Endothelial cell of umbilical vein (primary cell): ENCODE results near the gene LUZP2. TPM values are rescaled to one million over a fixed set of nuclear protein-coding genes. Genes with fewer than 3 reads are reported as not detected.

Source experiments
- BruUV-seq: library from RNA; stranded (reverse); fragments of 400-500 nt; replicated peaks from 2 replicates; lab custom pipeline; 2021; lab: Mats Ljungman, UMichigan
- CTCF ChIA-PET: fragments of 300-600, 350-600 bp; sonication (Branson Sonifier 250); formaldehyde crosslinking; loops from one replicate; lab custom pipeline; 2021; ENCODE audit warnings: antibody characterized with exemption, inconsistent platforms; lab: Charles Lee
- POLR2A ChIA-PET: fragments of 300-600, 350-600 bp; sonication (Branson Sonifier 250); formaldehyde crosslinking; loops from one replicate; lab custom pipeline; 2021; ENCODE audit warnings: antibody characterized with exemption, inconsistent platforms; lab: Charles Lee
- DNase-seq: peaks from one replicate; pipeline ENCODE4 v3.0.0-alpha.2; 2011; ENCODE audit warnings: low read depth, low spot score
- FAIRE-seq: peaks from 2 replicates; lab custom pipeline; 2011; peaks lifted over from hg19 to GRCh38; lab: Jason Lieb, UNC
- H2AFZ ChIP-seq: 2 replicates; pipeline ENCODE4 v1.6.0; 2012; ENCODE audit warnings: low read depth, low read length, control low read depth, inconsistent platforms
- H3K27ac ChIP-seq: 2 replicates; pipeline ENCODE4 v1.5.1; 2011; ENCODE audit warnings: low read depth, mild to moderate bottlenecking, control low read depth, low read length, moderate library complexity; ENCODE audit not compliant: insufficient read depth
- H3K27me3 ChIP-seq, 2 experiments: 2 replicates each; pipeline versions ENCODE4 v1.6.0 to v1.6.1; 2011; ENCODE audit warnings: low read length in 2 of 2, mixed read lengths in 1 of 2; ENCODE audit not compliant: control insufficient read depth in 2 of 2, insufficient read depth in 2 of 2
- H3K36me3 ChIP-seq, 2 experiments: 2 replicates in 1 of 2; 3 replicates in 1 of 2; pipeline ENCODE4 v1.5.1; 2011; ENCODE audit warnings: low read length in 2 of 2, mild to moderate bottlenecking in 1 of 2, moderate library complexity in 1 of 2; ENCODE audit not compliant: control insufficient read depth in 2 of 2, insufficient read depth in 2 of 2; ENCODE audit errors: extremely low read depth in 1 of 2
- H3K4me1 ChIP-seq: 3 replicates; pipeline ENCODE4 v1.5.1; 2011; ENCODE audit warnings: mild to moderate bottlenecking, low read length; ENCODE audit not compliant: control insufficient read depth, insufficient read depth; ENCODE audit errors: extremely low read depth
- H3K4me2 ChIP-seq: 2 replicates; pipeline ENCODE4 v1.6.1; 2011; ENCODE audit warnings: low read length, control low read depth, mixed read lengths; ENCODE audit not compliant: insufficient read depth
- H3K4me3 ChIP-seq, 3 experiments: fragments of 200-600 bp in 1 of 3; sonication (generic), shearing (Covaris generic) in 1 of 3; replicated peaks in 1 of 3; 2 replicates each; pipeline ENCODE4 v1.5.1; 2011 to 2016; ENCODE audit warnings: control low read depth in 3 of 3, low read length in 3 of 3, mild to moderate bottlenecking in 2 of 3, inconsistent platforms in 1 of 3, low read depth in 1 of 3, moderate library complexity in 1 of 3; ENCODE audit not compliant: insufficient read depth in 1 of 3
- H3K79me2 ChIP-seq: 2 replicates; pipeline ENCODE4 v1.6.0; 2012; ENCODE audit warnings: low read length, inconsistent platforms; ENCODE audit not compliant: control insufficient read depth, insufficient read depth
- H3K9ac ChIP-seq: replicated peaks from 2 replicates; pipeline ENCODE3; 2011; ENCODE audit warnings: low read length, control low read depth; ENCODE audit not compliant: insufficient read depth; ENCODE audit errors: extremely low read depth
- H3K9me1 ChIP-seq: replicated peaks from 3 replicates; pipeline ENCODE4 v1.6.0; 2011; ENCODE audit warnings: mild to moderate bottlenecking, low read length; ENCODE audit not compliant: control insufficient read depth, insufficient read depth; ENCODE audit errors: extremely low read depth
- H3K9me3 ChIP-seq: replicated peaks from 2 replicates; pipeline ENCODE4 v1.5.1; 2012; ENCODE audit warnings: low read length, inconsistent platforms; ENCODE audit not compliant: control insufficient read depth, insufficient read depth
- H4K20me1 ChIP-seq: replicated peaks from 2 replicates; pipeline ENCODE3; 2011; ENCODE audit warnings: mild to moderate bottlenecking, low read length; ENCODE audit not compliant: control insufficient read depth, insufficient read depth; ENCODE audit errors: extremely low read depth
- CTCF ChIP-seq, 2 donors: IDR thresholded peaks; 1 replicate in 1 of 2; 2 replicates in 1 of 2; pipeline ENCODE4 v1.5.1; 2011; ENCODE audit warnings: low read length in 2 of 2, mild to moderate bottlenecking in 2 of 2, moderate library complexity in 2 of 2, control low read depth in 1 of 2, inconsistent platforms in 1 of 2, low read depth in 1 of 2; ENCODE audit not compliant: insufficient read depth in 1 of 2; ENCODE audit errors: extremely low read depth in 1 of 2
- EZH2 ChIP-seq: IDR thresholded peaks from 2 replicates; pipeline ENCODE4 v1.6.1; 2012; ENCODE audit warnings: borderline replicate concordance, low read depth, mild to moderate bottlenecking, moderate library complexity, low read length, inconsistent platforms; ENCODE audit not compliant: severe bottlenecking
- FOS ChIP-seq: IDR thresholded peaks from 2 replicates; pipeline ENCODE4 v1.6.1; 2011; ENCODE audit warnings: mild to moderate bottlenecking, low read length, moderate library complexity, borderline replicate concordance; ENCODE audit not compliant: insufficient read depth
- GATA2 ChIP-seq: IDR thresholded peaks from 2 replicates; pipeline ENCODE4 v1.7.0; 2011; ENCODE audit warnings: low read depth, mild to moderate bottlenecking, moderate library complexity, mixed read lengths, low read length; ENCODE audit not compliant: insufficient read length, insufficient read depth
- JUN ChIP-seq: IDR thresholded peaks from 2 replicates; pipeline ENCODE4 v1.6.1; 2011; ENCODE audit warnings: borderline replicate concordance, low read depth; ENCODE audit not compliant: insufficient read length, insufficient read depth
- MYC ChIP-seq: IDR thresholded peaks from one replicate; pipeline ENCODE4 v1.6.1; 2011; ENCODE audit warnings: mild to moderate bottlenecking, low read depth, low read length
- POLR2A ChIP-seq: IDR thresholded peaks from 2 replicates; pipeline ENCODE4 v1.6.1; 2012; ENCODE audit warnings: low read depth, mild to moderate bottlenecking, control low read depth, low read length
- POLR2AphosphoS5 ChIP-seq: IDR thresholded peaks from 2 replicates; pipeline ENCODE4 v1.6.1; 2012; ENCODE audit warnings: low read depth, mild to moderate bottlenecking, control low read depth, low read length, moderate library complexity; ENCODE audit not compliant: insufficient read depth
- dilution Hi-C: fragments of 300-500 bp; cut with MboI; formaldehyde crosslinking; loops from one replicate; pipeline ENCODE4 v1.15.0; 2019; ENCODE audit warnings: low sequenced_read_pairs; ENCODE audit not compliant: extremely low pct_ligation_motif_present
- intact Hi-C: fragments of 100-400 bp; cut with micrococcal nuclease; formaldehyde crosslinking; loops from one replicate; pipeline ENCODE4 v1.10.0; 2022
- polyA plus RNA-seq, 4 experiments: library from polyadenylated mRNA; depleted of rRNA in 3 of 4; stranded (reverse) in 3 of 4; unstranded in 1 of 4; fragments of >200 nt; gene quantifications; 2 replicates each; pipeline versions ENCODE4 v1.2.1 to v1.2.3, GENCODE V29; 2011 to 2012; ENCODE audit warnings: missing spikeins in 1 of 4
- total RNA-seq: library from RNA; stranded (reverse); gene quantifications from 2 replicates; pipeline ENCODE4 v1.2.3, GENCODE V29; 2021

Gene LUZP2
- total and polyA plus RNA-seq, 2 donors (not counting 3 experiments of a cell fraction or from before 2014, with no cell fraction given), result 0.07 TPM; not detected in 1

DNA sequence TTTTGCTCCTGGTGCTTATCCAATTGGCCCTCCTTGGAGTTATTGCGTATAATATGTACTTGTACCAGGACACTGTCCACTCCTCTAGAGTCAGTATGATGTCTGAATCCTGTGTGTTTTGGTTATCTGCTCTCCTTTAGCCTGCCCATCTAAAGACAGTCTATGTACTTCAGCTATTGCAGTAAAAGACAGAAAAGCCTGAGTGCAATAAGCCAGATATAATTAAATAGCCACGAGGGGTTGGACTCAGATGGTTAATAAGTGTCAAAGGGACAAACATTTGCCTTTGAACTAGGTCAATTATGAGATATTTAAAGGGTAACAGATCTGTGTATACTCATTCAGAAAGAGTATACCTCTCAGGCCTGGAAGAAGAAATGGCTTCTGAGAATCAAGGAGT is 406.7 kb downstream of the LUZP2 start:
- Histone ChIP-seq H3K79me2 (no peaks in the 10 kb centered on the region), H2AFZ (no peak overlapping the region), H3K9me1 (no peaks in the 10 kb centered on the region), H3K9ac (no peak overlapping the region), H3K27ac (no peak overlapping the region), H3K4me1 (no peaks in the 10 kb centered on the region), H4K20me1 (no peaks in the 10 kb centered on the region), H3K27me3 (no peaks in the 10 kb centered on the region), H3K4me2 (no peak overlapping the region), H3K4me3 (no peak overlapping the region), H3K36me3 (no peaks in the 10 kb centered on the region), H3K9me3 (no peaks in the 10 kb centered on the region)
- DNase-seq (no peak), FAIRE-seq (no peak)
- dilution Hi-C loops (no loop called here), intact Hi-C loops (no loop called here)
- ChIA-PET POLR2A (no interaction called here), CTCF (no interaction called here)
- no TSS peak for BruUV-seq
- TF ChIP-seq GATA2, result no peak
- no peak for TF ChIP-seq POLR2A
- TF ChIP-seq FOS, result no peak
- no peak for TF ChIP-seq MYC
- no peak for TF ChIP-seq JUN
- TF ChIP-seq POLR2AphosphoS5, result no peak
- no peak for TF ChIP-seq EZH2
- TF ChIP-seq CTCF (IDR thresholded peaks at IDR 0.05; ENCODE audit: extremely low read depth in 1 of 2, insufficient read depth in 1 of 2, low read depth in 1 of 2, low read length in 2 of 2), result no peak
